OCI-LY1 (cell line): Measurements from ENCODE around the gene CUX1.

Experiments used
- CTCF ChIP-seq: fragments of 200-600 bp; sonication (generic), shearing (Covaris generic); IDR thresholded peaks from 2 replicates; pipeline ENCODE4 v1.5.1; 2017; ENCODE audit warnings: mild to moderate bottlenecking, antibody characterized with exemption, low read length, moderate library complexity, mixed read lengths
- EZH2 ChIP-seq: fragments of 200-600 bp; sonication (generic), shearing (Covaris generic); IDR thresholded peaks from 2 replicates; pipeline ENCODE4 v1.8.0; 2017; ENCODE audit warnings: borderline replicate concordance, mixed run types, mild to moderate bottlenecking, antibody characterized with exemption, low read length, moderate library complexity, mixed read lengths

- no peak for TF ChIP-seq CTCF
- no peak for TF ChIP-seq EZH2
Measured at GRCh38 chr7:102075126-102075525, 257.7 kb downstream of the CUX1 start.
